Suppressor macrophage treated with lipopolysaccharide for 1 hour (primary cell): Measurements from ENCODE around the gene LRRK1.

Source experiments
- DNase-seq, 3 donors: peaks; one replicate each; pipeline ENCODE4 v3.0.0-alpha.2; 2020 to 2022

Gene LRRK1

GRCh38 chr15:101100593-101101442, 181.7 kb downstream of the LRRK1 start:
- DNase-seq: no peak

GRCh38 chr15:101101676-101102075, 182.5 kb downstream of the LRRK1 start:
- DNase-seq: no peak

GRCh38 chr15:101102746-101103145, 183.6 kb downstream of the LRRK1 start:
- DNase-seq: no peak

GRCh38 chr15:101103598-101103997, 184.4 kb downstream of the LRRK1 start:
- DNase-seq: peak in 1 of 3 donors; percentile 44

GRCh38 chr15:101104141-101104540, 185.0 kb downstream of the LRRK1 start:
- DNase-seq: no peak

- DNase-seq: peak; percentile 72 to 79 (median 78)
Observed at GRCh38 chr15:101105059-101105891, 186.1 kb downstream of the LRRK1 start.

- DNase-seq: no peak
Observed at GRCh38 chr15:101107101-101107500, 187.9 kb downstream of the LRRK1 start.

- DNase-seq: no peak
Observed at GRCh38 chr15:101107625-101108460, 188.7 kb downstream of the LRRK1 start.

- DNase-seq: no peak
Observed at GRCh38 chr15:101108461-101108775, 189.3 kb downstream of the LRRK1 start.

- DNase-seq: no peak
Observed at GRCh38 chr15:101108791-101109190, 189.6 kb downstream of the LRRK1 start.

GRCh38 chr15:101110681-101111569, 191.8 kb downstream of the LRRK1 start:
- DNase-seq: no peak

GRCh38 chr15:101111570-101112262, 192.6 kb downstream of the LRRK1 start:
- DNase-seq: no peak

GRCh38 chr15:101112336-101113113, 193.4 kb downstream of the LRRK1 start:
- DNase-seq: no peak

GRCh38 chr15:101113114-101114005, 194.2 kb downstream of the LRRK1 start:
- no peak for DNase-seq

- no peak for DNase-seq
Observed at GRCh38 chr15:101114166-101114565, 195.0 kb downstream of the LRRK1 start.

- DNase-seq: no peak
Observed at GRCh38 chr15:101114610-101115009, 195.5 kb downstream of the LRRK1 start.

GRCh38 chr15:101115393-101115785, 196.2 kb downstream of the LRRK1 start:
- DNase-seq: no peak

GRCh38 chr15:101115786-101116680, 196.9 kb downstream of the LRRK1 start:
- peak; percentile 75 to 81 (median 78) for DNase-seq

GRCh38 chr15:101116681-101116976, 197.5 kb downstream of the LRRK1 start:
- DNase-seq: no peak
